Fibroblast of mammary gland (primary cell): ENCODE measurements around the gene ANKRD40.

Experiments
- DNase-seq: peaks from one replicate; pipeline ENCODE4 v3.0.0-alpha.2; 2010; ENCODE audit warnings: low read depth
- H3K4me3 ChIP-seq: 2 replicates; pipeline ENCODE4 v1.5.1; 2011; ENCODE audit warnings: low read depth, mild to moderate bottlenecking, low read length, moderate library complexity; ENCODE audit not compliant: control insufficient read depth
- TF ChIP-seq, protein P1 (sequence below): conservative IDR thresholded peaks from 2 replicates; pipeline ENCODE4 v1.5.1; 2011; ENCODE audit warnings: low read depth, low read length, inconsistent platforms; ENCODE audit not compliant: control insufficient read depth, insufficient read depth

Gene ANKRD40

DNA sequence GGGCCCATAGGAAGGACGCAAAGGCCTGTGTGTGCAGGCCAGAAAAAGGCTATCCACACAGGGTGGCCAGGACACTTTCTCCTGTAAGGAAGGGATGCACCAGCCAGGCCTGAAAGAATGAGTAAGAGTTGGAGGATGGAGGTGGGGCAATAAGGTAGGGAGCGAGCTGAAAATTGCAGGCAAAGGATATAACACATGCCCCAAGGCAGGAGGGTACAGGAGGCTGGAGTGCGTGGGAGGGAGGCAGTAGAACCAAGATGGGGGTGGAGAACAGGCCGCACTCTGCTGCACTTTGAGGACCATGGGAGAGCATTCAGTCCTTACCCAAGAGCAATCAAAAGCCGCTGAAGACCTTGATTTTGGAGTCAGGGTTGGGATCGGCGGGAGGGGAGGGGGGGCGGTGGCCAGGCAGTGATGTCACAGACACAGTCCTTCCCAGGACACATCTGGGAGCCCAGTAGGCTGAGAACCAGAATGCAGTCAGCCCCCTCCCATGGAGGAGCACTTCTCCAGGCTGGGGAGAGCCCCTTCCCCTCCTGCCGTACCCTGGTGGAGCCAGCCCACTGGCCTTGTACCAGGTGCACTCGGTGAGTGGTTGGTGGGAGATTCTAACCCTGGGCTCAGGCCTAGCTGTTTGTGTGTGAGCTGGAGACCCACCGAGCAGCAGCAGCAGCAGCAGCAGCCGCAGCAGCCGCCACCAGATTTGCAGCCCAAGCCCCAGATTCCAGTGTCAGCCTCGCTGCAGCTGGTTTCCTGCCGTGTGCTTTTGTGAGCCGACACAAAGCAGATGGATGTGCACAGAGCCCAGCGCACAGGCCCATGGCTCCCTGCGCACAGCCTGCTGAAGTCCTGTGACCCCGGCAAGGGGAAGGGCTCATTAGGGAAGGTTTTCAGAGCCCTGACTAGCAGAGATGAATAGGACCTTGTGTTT lies 17.5 kb downstream of the ANKRD40 start:
- no peak for DNase-seq
- H3K4me3 ChIP-seq, result no peak overlapping the region
- TF ChIP-seq, protein P1, sequence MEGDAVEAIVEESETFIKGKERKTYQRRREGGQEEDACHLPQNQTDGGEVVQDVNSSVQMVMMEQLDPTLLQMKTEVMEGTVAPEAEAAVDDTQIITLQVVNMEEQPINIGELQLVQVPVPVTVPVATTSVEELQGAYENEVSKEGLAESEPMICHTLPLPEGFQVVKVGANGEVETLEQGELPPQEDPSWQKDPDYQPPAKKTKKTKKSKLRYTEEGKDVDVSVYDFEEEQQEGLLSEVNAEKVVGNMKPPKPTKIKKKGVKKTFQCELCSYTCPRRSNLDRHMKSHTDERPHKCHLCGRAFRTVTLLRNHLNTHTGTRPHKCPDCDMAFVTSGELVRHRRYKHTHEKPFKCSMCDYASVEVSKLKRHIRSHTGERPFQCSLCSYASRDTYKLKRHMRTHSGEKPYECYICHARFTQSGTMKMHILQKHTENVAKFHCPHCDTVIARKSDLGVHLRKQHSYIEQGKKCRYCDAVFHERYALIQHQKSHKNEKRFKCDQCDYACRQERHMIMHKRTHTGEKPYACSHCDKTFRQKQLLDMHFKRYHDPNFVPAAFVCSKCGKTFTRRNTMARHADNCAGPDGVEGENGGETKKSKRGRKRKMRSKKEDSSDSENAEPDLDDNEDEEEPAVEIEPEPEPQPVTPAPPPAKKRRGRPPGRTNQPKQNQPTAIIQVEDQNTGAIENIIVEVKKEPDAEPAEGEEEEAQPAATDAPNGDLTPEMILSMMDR, result no peak

DNA sequence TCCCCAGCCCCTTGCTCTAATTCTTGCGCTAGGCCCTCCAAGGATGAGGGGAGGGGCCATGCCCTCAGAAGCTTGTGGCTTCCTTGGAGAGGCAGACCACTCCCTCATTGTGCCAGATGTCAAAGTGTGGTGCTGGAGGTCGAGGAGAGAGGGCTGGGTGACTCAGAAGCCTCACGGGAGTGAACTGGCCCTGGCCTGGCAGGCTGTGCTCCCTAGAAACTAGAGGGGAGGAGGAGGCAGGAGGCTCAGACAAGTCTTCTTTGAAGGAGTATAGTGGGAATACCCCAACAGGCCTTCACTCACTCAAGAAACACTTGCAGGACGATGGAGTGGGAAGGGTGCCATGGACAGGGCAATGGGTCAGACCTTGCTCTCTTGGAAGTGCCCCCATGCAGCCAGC lies 18.5 kb downstream of the ANKRD40 start:
- TF ChIP-seq, protein P1, result no peak
- no peak overlapping the region for H3K4me3 ChIP-seq
- peak; percentile 91 for DNase-seq

DNA sequence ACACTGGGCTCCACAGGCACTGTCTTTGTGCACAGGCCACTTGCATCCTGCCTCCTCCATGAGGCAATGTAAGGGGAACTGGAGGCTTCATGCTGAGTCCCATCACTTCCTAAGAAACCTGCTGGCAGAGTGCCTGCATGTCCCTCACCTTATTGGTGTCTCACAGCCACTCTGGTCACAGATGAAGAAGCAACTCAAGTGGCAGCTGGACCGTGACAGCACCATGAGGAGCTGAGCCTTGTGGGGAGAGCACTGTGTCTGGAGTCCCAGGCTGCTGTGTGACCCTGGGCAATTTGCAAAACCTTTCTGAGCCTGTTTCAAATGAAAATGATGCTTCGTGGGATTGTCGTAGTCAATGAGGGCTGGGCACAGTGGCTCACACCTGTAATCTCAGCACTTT lies 19.5 kb downstream of the ANKRD40 start:
- TF ChIP-seq, protein P1, result no peak
- DNase-seq, result no peak

DNA sequence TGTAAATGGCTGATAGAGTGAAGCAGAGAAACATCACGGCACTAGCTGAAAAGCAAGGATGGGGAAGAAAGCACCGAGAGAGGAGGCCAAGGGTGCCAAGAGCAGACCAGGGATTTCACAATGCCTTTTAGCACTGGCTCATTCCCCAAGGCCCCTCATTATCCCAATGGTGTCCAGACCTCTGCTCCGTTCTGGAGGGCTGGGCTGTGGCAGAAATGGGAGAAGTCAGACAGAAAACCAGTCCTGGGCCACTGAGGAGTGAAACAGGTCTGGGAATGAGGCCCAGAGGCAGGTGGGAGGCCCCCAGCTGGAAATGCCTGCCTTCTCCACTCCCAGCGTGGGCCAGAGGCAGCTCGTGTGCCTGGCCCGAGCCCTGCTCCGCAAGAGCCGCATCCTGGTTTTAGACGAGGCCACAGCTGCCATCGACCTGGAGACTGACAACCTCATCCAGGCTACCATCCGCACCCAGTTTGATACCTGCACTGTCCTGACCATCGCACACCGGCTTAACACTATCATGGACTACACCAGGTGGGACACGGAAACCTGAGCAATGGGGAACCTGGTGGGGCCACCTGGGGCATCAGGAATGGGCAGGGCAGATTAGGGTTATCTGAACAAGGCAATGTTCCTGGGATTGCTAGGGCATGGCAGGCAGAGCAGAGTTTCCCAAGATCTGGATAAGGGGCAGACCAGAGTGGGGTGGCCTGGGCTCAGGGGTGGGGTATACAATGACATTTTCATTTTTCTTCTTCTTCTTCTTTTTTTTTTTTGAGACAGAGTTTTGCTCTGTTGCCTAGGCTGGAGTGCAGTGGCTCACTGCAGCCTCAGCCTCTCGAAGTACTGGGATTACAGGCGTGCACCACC lies 20.3 kb downstream of the ANKRD40 start:
- TF ChIP-seq, protein P1, result no peak
- DNase-seq, result peak; percentile 65
- no peak overlapping the region for H3K4me3 ChIP-seq

More for the DNA sequence above, 19.5 kb downstream of the ANKRD40 start:
- no peak overlapping the region for H3K4me3 ChIP-seq

DNA sequence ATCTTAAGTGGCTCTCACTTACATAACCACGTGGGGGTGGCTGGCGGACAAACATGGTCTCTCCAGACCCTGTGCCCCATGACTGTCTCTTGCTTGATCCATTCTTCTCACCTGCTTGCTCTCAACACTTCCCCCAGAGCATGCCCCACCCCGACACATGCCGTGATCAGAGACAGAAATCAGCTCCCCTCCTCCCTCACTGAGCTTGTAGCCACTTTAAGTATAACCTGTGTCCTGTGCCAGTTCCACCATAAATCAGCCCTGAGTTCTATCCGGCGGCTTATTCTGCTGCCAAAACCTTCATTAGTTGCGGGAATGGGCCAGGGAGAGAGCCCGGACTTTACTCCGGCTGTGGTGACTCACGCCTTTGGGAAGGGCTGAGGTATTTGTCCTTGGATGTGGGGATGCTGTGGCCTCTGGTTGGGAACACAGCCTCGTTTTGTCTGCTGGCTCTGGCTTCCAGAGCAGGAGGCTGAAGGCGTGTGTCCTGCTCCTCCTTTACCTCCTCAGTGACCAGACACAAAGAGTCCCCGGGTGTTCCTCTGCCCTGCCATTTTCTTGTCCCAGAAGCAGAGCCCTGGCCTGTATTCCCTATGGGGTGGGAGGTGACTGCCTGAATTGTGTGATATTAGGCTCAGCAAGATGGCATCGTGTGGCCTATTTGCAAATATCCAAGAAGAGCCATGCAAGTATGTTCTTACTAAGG lies 21.1 kb downstream of the ANKRD40 start:
- DNase-seq, result peak; percentile 80
- no peak overlapping the region for H3K4me3 ChIP-seq
- TF ChIP-seq, protein P1, result no peak
